Prostate gland (tissue), 2 donors: Measurements from ENCODE around the gene PALD1.

ENCODE experiments used
- POLR2A ChIP-seq: fragments of 450-650 bp; IDR thresholded peaks from one replicate; pipeline ENCODE4 v1.6.1; 2016; ENCODE audit warnings: antibody characterized with exemption, mild to moderate bottlenecking
- TF ChIP-seq, protein P1 (sequence below), 4 experiments: fragments of 200-600 bp in 2 of 4; fragments of 450-650 bp in 2 of 4; sonication (generic) in 2 of 4; IDR thresholded peaks; 1 replicate in 3 of 4; 2 replicates in 1 of 4; pipeline ENCODE4 v1.5.1; 2016 to 2019; ENCODE audit warnings: antibody characterized with exemption in 4 of 4, mild to moderate bottlenecking in 2 of 4, moderate library complexity in 2 of 4

- TF ChIP-seq, protein P1, sequence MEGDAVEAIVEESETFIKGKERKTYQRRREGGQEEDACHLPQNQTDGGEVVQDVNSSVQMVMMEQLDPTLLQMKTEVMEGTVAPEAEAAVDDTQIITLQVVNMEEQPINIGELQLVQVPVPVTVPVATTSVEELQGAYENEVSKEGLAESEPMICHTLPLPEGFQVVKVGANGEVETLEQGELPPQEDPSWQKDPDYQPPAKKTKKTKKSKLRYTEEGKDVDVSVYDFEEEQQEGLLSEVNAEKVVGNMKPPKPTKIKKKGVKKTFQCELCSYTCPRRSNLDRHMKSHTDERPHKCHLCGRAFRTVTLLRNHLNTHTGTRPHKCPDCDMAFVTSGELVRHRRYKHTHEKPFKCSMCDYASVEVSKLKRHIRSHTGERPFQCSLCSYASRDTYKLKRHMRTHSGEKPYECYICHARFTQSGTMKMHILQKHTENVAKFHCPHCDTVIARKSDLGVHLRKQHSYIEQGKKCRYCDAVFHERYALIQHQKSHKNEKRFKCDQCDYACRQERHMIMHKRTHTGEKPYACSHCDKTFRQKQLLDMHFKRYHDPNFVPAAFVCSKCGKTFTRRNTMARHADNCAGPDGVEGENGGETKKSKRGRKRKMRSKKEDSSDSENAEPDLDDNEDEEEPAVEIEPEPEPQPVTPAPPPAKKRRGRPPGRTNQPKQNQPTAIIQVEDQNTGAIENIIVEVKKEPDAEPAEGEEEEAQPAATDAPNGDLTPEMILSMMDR (IDR thresholded peaks at IDR 0.05): no peak
- no peak for TF ChIP-seq POLR2A
These were observed 59.0 kb downstream of the PALD1 start for GRCh38 chr10:70537398-70538194.
